ENCODE results near the gene KY. TPM values are rescaled to one million over a fixed set of nuclear protein-coding genes. Genes with fewer than 3 reads are reported as not detected.

KY gene
- total and polyA plus RNA-seq, 4 donors: 0.05 to 0.08 TPM; not detected in 2

DNA sequence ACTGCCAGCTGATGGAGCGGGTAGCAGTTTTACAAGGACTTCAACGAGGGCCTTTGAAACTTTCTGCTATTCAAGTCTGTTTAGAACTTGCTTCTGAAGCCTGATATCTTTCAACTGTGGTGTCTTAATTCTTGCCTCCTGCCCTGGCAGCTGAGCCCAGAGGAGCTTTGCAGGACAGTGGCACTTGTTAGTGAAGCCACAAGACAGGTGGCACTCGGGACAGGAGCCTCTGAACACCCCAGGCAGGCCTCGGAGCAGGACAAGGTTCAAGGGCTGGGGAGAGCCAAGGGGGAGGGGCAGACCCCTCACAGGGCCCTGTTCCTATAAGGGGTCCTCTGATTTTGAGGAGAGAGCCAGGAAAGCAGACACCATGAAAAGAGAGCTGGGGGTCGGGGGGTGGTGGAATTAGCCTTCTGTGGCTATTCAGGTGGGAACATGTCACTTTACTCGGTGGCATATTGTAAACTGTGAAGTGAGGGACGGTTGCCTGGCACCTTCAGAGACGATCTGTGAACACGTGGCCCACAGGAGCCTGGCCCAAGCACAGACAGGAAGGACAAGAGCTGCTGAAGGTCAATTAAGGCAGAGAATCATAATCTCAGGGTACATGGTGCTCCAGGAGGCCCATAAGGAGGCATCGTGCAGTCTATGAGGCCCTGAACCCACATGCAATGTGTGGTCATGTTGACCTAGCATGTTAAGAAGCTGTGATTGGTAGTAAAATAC, 30.1 kb upstream of the KY start:
- Histone ChIP-seq H3K27me3 (ENCODE audit: control insufficient read depth in 4 of 4, insufficient read depth in 4 of 4, low read length in 3 of 4) (no peaks in the 10 kb centered on the region), H3K9ac (ENCODE audit: low read depth in 1 of 2, low read length in 2 of 2) (no peak overlapping the region), H3K27ac (ENCODE audit: low read depth in 1 of 2, low read length in 2 of 2) (no peak overlapping the region), H3K9me3 (ENCODE audit: control insufficient read depth in 4 of 4, low read length in 3 of 4) (peaks cover under 1 to 3% (median 1%) of the 10 kb centered on the region in 4 donors), H3K4me1 (ENCODE audit: control insufficient read depth in 4 of 4, insufficient read depth in 4 of 4, low read length in 3 of 4) (no peaks in the 10 kb centered on the region), H3K4me3 (ENCODE audit: low read depth in 1 of 3, low read length in 3 of 3) (no peak overlapping the region), H3K36me3 (ENCODE audit: control insufficient read depth in 4 of 4, insufficient read depth in 3 of 4, low read depth in 1 of 4, low read length in 3 of 4) (no peaks in the 10 kb centered on the region)
- TF ChIP-seq, protein P1, sequence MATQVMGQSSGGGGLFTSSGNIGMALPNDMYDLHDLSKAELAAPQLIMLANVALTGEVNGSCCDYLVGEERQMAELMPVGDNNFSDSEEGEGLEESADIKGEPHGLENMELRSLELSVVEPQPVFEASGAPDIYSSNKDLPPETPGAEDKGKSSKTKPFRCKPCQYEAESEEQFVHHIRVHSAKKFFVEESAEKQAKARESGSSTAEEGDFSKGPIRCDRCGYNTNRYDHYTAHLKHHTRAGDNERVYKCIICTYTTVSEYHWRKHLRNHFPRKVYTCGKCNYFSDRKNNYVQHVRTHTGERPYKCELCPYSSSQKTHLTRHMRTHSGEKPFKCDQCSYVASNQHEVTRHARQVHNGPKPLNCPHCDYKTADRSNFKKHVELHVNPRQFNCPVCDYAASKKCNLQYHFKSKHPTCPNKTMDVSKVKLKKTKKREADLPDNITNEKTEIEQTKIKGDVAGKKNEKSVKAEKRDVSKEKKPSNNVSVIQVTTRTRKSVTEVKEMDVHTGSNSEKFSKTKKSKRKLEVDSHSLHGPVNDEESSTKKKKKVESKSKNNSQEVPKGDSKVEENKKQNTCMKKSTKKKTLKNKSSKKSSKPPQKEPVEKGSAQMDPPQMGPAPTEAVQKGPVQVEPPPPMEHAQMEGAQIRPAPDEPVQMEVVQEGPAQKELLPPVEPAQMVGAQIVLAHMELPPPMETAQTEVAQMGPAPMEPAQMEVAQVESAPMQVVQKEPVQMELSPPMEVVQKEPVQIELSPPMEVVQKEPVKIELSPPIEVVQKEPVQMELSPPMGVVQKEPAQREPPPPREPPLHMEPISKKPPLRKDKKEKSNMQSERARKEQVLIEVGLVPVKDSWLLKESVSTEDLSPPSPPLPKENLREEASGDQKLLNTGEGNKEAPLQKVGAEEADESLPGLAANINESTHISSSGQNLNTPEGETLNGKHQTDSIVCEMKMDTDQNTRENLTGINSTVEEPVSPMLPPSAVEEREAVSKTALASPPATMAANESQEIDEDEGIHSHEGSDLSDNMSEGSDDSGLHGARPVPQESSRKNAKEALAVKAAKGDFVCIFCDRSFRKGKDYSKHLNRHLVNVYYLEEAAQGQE (IDR thresholded peaks at IDR 0.05): no peak
- no peak for TF ChIP-seq FOXA2 (IDR thresholded peaks at IDR 0.05)
- TF ChIP-seq RXRA (IDR thresholded peaks at IDR 0.05): no peak
- TF ChIP-seq, protein P2, sequence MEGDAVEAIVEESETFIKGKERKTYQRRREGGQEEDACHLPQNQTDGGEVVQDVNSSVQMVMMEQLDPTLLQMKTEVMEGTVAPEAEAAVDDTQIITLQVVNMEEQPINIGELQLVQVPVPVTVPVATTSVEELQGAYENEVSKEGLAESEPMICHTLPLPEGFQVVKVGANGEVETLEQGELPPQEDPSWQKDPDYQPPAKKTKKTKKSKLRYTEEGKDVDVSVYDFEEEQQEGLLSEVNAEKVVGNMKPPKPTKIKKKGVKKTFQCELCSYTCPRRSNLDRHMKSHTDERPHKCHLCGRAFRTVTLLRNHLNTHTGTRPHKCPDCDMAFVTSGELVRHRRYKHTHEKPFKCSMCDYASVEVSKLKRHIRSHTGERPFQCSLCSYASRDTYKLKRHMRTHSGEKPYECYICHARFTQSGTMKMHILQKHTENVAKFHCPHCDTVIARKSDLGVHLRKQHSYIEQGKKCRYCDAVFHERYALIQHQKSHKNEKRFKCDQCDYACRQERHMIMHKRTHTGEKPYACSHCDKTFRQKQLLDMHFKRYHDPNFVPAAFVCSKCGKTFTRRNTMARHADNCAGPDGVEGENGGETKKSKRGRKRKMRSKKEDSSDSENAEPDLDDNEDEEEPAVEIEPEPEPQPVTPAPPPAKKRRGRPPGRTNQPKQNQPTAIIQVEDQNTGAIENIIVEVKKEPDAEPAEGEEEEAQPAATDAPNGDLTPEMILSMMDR (IDR thresholded peaks at IDR 0.05; ENCODE audit: low read depth, low read length, missing input control): no peak
- TF ChIP-seq, protein P3, sequence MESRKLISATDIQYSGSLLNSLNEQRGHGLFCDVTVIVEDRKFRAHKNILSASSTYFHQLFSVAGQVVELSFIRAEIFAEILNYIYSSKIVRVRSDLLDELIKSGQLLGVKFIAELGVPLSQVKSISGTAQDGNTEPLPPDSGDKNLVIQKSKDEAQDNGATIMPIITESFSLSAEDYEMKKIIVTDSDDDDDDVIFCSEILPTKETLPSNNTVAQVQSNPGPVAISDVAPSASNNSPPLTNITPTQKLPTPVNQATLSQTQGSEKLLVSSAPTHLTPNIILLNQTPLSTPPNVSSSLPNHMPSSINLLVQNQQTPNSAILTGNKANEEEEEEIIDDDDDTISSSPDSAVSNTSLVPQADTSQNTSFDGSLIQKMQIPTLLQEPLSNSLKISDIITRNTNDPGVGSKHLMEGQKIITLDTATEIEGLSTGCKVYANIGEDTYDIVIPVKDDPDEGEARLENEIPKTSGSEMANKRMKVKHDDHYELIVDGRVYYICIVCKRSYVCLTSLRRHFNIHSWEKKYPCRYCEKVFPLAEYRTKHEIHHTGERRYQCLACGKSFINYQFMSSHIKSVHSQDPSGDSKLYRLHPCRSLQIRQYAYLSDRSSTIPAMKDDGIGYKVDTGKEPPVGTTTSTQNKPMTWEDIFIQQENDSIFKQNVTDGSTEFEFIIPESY (IDR thresholded peaks at IDR 0.05): no peak
- no peak for TF ChIP-seq SP1 (IDR thresholded peaks at IDR 0.05)
- TF ChIP-seq EGR1 (IDR thresholded peaks at IDR 0.05; ENCODE audit: low read depth in 2 of 2): no peak
- 65% methylated on average over 10 of the region's 10 CpGs for WGBS
- DNase-seq (ENCODE audit: low spot score): no peak

DNA sequence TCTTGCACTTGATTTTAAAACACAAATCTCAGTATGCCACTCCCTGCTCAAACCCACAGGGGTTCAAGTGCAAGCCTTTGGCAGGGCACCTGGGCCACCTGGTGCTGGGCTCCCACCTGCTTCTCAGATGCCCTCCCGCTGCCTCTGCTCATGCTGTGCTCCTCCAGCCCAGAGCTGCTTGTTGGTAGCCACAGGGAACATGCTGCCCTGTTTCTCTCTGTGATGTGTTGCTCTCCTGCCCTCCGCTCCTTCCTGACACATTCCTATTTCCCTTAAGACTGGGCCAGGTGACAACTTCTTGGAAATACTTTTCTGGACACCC, 27.1 kb upstream of the KY start:
- H3K9me3 ChIP-seq (ENCODE audit: control insufficient read depth in 4 of 4, low read length in 3 of 4): peaks cover 7 to 30% (median 16%) of the 10 kb centered on the region in 4 donors
- H3K27me3 ChIP-seq (ENCODE audit: control insufficient read depth in 4 of 4, insufficient read depth in 4 of 4, low read length in 3 of 4): no peaks in the 10 kb centered on the region
- H3K4me1 ChIP-seq (ENCODE audit: control insufficient read depth in 4 of 4, insufficient read depth in 4 of 4, low read length in 3 of 4): no peaks in the 10 kb centered on the region
- H3K4me3 ChIP-seq (ENCODE audit: low read depth in 1 of 3, low read length in 3 of 3): no peak overlapping the region
- 90% methylated on average over 2 of the region's 2 CpGs for WGBS
- DNase-seq (ENCODE audit: low spot score): no peak
- no peak overlapping the region for H3K9ac ChIP-seq (ENCODE audit: low read depth in 1 of 2, low read length in 2 of 2)
- H3K27ac ChIP-seq (ENCODE audit: low read depth in 1 of 2, low read length in 2 of 2): no peak overlapping the region
- no peaks in the 10 kb centered on the region for H3K36me3 ChIP-seq (ENCODE audit: control insufficient read depth in 4 of 4, insufficient read depth in 3 of 4, low read depth in 1 of 4, low read length in 3 of 4)
- TF ChIP-seq, protein P4, sequence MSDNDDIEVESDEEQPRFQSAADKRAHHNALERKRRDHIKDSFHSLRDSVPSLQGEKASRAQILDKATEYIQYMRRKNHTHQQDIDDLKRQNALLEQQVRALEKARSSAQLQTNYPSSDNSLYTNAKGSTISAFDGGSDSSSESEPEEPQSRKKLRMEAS (IDR thresholded peaks at IDR 0.05): no peak
- no peak for TF ChIP-seq FOXA2 (IDR thresholded peaks at IDR 0.05)
- no peak for TF ChIP-seq HNF4A (conservative IDR thresholded peaks at IDR 0.05)
- TF ChIP-seq RXRA (IDR thresholded peaks at IDR 0.05): no peak
- no peak for TF ChIP-seq GABPA (IDR thresholded peaks at IDR 0.05 in 1 of 2, conservative IDR thresholded peaks at IDR 0.05 in 1 of 2)
- no peak for TF ChIP-seq RAD21 (IDR thresholded peaks at IDR 0.05)
- TF ChIP-seq SP1 (IDR thresholded peaks at IDR 0.05): no peak
- no peak for TF ChIP-seq JUND (IDR thresholded peaks at IDR 0.05)
- TF ChIP-seq, protein P5, sequence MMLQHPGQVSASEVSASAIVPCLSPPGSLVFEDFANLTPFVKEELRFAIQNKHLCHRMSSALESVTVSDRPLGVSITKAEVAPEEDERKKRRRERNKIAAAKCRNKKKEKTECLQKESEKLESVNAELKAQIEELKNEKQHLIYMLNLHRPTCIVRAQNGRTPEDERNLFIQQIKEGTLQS (IDR thresholded peaks at IDR 0.05): no peak
- TF ChIP-seq, protein P1 (IDR thresholded peaks at IDR 0.05): no peak
- TF ChIP-seq EGR1 (IDR thresholded peaks at IDR 0.05; ENCODE audit: low read depth in 2 of 2): no peak
- no peak for TF ChIP-seq FOXA1 (IDR thresholded peaks at IDR 0.05)
- TF ChIP-seq NR2F2 (IDR thresholded peaks at IDR 0.05): no peak
- no peak for TF ChIP-seq TAF1 (conservative IDR thresholded peaks at IDR 0.05)
- TF ChIP-seq, protein P2 (IDR thresholded peaks at IDR 0.05; ENCODE audit: low read depth, low read length, missing input control): no peak
- TF ChIP-seq HNF4G (IDR thresholded peaks at IDR 0.05): no peak

All from liver (tissue), 9 donors.